GM10266 (cell line): ENCODE data around the gene TTC13.
A peak's percentile ranks its signal among the peaks of the same experiment; 100 is the strongest.

Source experiments
- DNase-seq: peaks from one replicate; pipeline ENCODE4 v3.0.0; 2012; ENCODE audit errors: extremely low spot score
- TF ChIP-seq, protein P1 (sequence below): IDR thresholded peaks from 2 replicates; pipeline ENCODE4 v1.5.1; 2012; ENCODE audit warnings: mild to moderate bottlenecking, low read depth; ENCODE audit not compliant: control insufficient read depth, insufficient read depth; ENCODE audit errors: missing control alignments

TTC13 gene

DNA sequence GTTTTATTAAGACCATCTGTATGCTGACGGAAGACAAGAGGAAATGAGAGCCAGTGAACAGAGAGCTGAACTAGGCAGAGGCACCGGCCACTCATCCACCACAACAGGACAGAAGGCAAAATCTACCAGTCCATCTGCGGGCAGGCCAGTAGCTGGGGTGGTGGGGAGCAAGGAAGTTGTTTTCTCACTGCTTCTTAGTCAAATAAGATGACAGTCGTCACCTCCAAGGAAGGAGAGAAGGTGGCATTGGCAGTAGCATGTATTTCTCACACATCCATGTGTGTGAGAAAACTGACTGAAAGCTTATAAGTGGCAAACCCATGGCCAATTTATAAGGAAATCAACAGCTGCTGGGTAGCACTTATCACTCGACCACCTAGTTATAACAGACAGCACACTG, 8.2 kb downstream of the TTC13 start:
- TF ChIP-seq, protein P1, sequence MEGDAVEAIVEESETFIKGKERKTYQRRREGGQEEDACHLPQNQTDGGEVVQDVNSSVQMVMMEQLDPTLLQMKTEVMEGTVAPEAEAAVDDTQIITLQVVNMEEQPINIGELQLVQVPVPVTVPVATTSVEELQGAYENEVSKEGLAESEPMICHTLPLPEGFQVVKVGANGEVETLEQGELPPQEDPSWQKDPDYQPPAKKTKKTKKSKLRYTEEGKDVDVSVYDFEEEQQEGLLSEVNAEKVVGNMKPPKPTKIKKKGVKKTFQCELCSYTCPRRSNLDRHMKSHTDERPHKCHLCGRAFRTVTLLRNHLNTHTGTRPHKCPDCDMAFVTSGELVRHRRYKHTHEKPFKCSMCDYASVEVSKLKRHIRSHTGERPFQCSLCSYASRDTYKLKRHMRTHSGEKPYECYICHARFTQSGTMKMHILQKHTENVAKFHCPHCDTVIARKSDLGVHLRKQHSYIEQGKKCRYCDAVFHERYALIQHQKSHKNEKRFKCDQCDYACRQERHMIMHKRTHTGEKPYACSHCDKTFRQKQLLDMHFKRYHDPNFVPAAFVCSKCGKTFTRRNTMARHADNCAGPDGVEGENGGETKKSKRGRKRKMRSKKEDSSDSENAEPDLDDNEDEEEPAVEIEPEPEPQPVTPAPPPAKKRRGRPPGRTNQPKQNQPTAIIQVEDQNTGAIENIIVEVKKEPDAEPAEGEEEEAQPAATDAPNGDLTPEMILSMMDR, result no peak
- DNase-seq, result no peak

DNA sequence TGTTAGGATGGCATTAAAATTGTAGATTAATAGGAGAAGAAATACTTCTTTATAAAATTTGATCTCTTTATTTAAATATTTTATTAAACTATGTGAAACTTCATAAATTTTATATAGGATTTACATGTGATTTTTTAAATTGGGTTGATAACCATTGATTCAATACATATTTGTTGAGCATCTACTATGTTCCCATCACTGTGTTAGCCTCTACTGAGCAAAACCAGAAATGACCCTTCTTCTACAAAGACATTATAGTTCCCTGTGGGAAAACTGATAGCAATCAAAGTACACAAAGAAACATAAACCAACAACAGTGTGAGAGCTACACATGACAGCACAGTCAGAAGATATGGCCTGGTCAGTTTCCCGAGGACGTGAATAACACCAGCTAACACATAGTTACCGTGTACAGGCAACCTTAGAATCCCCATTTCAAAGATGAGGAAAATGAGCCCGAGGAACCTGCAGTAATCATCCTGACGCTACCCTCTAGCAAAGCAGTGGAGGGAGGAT, 12.2 kb downstream of the TTC13 start:
- TF ChIP-seq, protein P1, result no peak
- no peak for DNase-seq

DNA sequence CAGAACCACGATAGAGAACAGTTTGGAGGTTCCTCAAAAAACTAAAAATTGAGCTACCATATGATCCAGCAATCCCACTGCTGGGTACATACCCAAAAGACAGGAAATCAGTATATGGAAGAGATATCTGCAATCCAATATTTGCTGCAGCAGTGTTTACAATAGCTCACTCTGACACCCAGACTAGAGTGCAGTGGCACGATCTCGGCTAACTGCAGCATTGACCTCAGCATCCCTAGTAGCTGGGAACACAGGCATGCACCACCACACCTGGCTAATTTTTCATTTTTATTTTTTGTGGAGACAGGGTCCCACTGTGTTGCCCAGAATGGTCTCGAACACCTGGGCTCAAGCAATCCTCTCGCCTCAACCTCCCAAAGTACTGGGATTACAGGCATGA, 13.1 kb downstream of the TTC13 start:
- TF ChIP-seq, protein P1, result no peak
- no peak for DNase-seq

DNA sequence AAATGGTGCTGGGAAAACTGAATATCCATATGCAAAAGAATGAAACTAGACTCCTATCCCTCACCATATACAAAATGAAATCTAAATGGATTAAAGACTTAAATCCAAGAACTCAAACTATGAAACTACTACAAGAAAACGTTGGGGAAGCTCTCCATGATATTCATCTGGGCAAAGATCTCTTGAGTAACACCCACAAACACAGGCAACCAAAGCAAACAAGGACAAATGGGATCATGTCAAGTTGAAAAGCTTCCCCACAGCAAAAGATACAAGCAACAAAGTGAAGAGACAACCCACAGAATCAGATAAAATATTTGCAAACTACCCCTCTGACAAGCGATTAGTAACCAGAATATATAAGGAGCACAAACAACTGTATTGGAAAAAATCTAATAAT, 13.8 kb downstream of the TTC13 start:
- TF ChIP-seq, protein P1, result no peak
- no peak for DNase-seq

DNA sequence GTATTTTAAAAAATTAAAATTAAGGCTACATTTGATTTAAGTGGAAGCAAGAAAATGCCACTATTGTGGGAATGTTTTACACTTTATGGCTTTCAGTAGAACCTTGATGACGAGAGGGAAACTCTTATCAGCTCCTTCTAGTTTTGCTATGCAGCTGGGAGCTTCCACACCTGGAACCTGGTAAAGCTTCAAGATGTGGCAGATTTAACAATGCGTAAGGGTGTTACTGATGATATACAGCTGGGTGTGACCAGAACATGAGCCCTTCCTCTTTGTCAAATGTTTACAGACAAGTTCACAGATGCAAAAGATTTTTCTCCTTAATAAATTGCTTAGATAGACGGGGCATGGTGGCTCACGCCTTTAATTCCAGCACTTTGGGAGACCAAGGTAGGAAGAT, 20.3 kb downstream of the TTC13 start:
- TF ChIP-seq, protein P1, result no peak
- DNase-seq, result no peak

DNA sequence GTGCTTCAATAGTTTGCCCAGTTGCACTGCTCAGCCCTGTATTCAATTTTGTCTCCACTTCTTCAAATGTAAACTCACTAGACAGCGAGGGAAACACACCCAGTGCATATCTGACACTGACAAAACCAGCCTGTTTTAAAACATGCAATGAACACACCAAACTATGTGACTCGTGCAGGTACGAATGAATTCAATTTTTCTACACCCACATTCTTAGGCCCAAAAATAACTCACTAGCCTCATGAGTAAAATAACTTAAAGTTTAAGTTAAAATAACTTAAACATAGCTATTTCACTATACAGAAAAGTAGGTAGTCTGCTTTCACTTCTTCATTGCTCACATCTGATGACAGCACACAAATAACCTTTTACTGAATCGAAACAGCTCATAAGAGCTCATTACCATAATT, 21.1 kb downstream of the TTC13 start:
- TF ChIP-seq, protein P1, result no peak
- DNase-seq, result peak; percentile 40

DNA sequence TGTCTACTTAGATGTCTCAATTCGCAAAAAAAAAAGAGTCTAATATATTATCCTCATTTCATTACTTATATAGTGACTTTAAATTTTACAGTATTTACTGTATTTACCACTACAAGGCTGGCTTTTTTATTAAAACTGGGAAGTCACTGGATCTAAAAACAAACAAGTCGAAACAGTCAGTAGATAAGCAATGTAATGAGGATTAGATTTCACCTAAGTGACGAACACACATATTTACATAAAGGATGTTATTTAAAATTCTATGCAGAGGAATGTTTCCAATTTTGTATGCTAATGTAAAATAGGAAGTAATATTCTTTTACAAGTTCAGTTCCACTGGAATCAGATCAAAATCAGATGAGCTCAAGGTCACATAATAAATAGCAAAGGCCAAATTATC, 28.3 kb downstream of the TTC13 start:
- no peak for DNase-seq
- TF ChIP-seq, protein P1, result no peak
